ENCODE measurements around the gene TNFSF12.

The TNFSF12 gene

GRCh38 chr17:7563115-7563869 lies 14.4 kb downstream of the TNFSF12 start:
- in situ Hi-C loops (cut with HindIII; ENCODE audit: low sequenced_read_pairs), result no loop called here

DNA sequence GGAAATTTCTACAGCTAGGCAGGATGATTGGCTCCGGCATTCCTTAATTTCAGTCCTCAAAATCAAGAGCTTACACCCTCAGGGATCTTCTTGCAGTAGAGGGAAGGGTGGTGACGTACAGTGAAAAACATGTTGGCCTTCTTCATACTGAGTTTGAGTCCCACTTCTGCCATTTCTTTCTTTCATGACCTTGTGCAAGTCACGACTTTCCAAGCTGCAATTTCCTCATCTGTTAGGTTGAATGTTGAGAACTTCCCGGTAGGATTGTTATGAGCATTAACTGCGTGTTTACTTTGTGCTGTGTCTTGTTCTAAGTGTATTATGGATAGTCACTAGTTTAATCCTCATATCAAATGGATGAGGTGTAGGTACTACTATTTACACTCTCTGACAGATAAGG lies 20.7 kb downstream of the TNFSF12 start:
- in situ Hi-C loops (cut with HindIII; ENCODE audit: low sequenced_read_pairs), result no loop called here

GRCh38 chr17:7570351-7570750 lies 21.5 kb downstream of the TNFSF12 start:
- in situ Hi-C loops (cut with HindIII; ENCODE audit: low sequenced_read_pairs), result no loop called here

DNA sequence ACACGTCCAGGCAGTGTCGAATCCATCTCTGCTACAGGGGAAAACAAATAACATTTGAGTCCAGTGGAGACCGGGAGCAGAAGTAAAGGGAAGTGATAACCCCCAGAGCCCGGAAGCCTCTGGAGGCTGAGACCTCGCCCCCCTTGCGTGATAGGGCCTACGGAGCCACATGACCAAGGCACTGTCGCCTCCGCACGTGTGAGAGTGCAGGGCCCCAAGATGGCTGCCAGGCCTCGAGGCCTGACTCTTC lies 23.4 kb downstream of the TNFSF12 start:
- in situ Hi-C loops (cut with HindIII; ENCODE audit: low sequenced_read_pairs), result no loop called here

DNA sequence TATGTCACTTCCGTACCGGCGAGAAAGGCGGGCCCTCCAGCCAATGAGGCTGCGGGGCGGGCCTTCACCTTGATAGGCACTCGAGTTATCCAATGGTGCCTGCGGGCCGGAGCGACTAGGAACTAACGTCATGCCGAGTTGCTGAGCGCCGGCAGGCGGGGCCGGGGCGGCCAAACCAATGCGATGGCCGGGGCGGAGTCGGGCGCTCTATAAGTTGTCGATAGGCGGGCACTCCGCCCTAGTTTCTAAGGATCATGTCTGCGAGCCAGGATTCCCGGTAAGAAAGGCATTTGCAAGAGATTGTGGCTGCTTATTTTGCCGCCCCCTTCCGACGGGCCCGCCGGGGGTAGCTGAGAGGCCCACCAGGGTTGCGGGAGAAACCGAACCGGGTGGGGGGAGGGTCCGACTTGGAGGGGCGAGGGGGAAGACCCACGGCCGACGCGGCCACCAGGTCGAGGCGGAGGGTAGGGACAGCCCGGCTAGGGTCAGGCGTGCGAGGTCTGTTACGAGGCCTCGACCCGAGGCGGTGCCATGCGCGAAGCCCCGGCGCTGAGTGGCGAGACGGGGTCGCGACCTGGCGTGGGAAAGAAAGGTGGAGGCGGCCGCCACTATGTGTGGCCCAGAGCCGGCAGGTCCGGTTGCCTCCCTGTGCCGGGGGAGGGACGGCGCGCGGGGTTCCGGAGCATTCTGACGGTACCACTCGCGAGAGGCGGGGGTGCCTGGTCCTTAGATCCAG lies 23.9 kb downstream of the TNFSF12 start:
- in situ Hi-C loops (cut with HindIII; ENCODE audit: low sequenced_read_pairs), result no loop called here

GRCh38 chr17:7573324-7574080 lies 24.6 kb downstream of the TNFSF12 start:
- in situ Hi-C loops (cut with HindIII; ENCODE audit: low sequenced_read_pairs), result no loop called here

DNA sequence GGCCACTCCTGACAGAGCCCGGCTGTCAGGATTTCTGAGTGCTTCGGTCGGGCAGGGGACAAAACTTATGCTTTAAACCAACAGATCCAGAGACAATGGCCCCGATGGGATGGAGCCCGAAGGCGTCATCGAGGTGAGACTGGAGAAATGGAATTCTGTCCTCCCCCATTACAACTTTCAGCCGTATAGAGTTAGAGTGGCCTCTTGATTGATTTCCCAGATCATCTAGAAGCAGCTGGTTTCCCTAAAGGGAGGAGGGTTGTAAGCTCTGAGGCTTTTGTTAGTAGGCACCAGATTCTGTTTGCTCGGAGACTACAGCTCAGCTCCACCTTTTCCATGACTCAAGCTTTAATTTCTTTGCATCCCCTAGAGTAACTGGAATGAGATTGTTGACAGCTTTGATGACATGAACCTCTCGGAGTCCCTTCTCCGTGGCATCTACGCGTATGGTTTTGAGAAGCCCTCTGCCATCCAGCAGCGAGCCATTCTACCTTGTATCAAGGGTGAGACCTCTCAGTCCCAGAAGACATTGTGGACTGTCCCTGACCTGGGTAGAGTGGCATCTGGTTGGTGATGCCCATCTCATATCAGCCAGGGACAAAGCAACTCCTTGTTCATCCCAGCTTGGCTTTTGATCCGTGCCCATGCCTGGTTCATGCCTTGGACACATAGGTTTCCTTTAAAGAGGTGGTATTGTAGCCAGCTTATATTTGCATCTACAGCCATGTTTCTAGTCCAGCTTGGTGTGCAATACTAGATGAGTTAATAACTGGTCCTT lies 25.5 kb downstream of the TNFSF12 start:
- in situ Hi-C loops (cut with HindIII; ENCODE audit: low sequenced_read_pairs), result no loop called here

DNA sequence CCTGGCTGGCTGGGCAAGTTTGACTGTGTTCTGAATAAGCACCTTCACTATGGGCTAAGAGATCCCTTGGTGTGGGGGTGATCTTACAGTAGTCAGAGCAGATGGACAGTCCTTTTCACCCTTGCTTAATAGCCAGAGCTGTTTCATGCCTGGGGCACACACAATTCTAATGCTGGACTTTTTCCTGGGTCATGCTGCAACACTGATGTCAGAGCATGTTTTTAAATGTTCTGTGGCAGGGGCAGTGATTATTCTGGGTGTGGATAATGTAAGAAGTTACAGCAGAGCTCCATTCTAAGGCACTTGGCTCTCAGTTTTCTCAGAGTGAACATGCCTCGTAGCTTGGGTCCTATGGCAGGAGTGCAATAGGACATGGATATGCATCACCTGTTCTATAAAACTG lies 26.6 kb downstream of the TNFSF12 start:
- in situ Hi-C loops (cut with HindIII; ENCODE audit: low sequenced_read_pairs), result no loop called here

- in situ Hi-C loops (cut with HindIII; ENCODE audit: low sequenced_read_pairs), result no loop called here
Observed at GRCh38 chr17:7575959-7576358, 27.1 kb downstream of the TNFSF12 start.

- in situ Hi-C loops (cut with HindIII; ENCODE audit: low sequenced_read_pairs), result no loop called here
Observed at GRCh38 chr17:7576432-7576937, 27.6 kb downstream of the TNFSF12 start.

GRCh38 chr17:7577327-7578199 lies 28.7 kb downstream of the TNFSF12 start:
- in situ Hi-C loops (cut with HindIII; ENCODE audit: low sequenced_read_pairs), result no loop called here

DNA sequence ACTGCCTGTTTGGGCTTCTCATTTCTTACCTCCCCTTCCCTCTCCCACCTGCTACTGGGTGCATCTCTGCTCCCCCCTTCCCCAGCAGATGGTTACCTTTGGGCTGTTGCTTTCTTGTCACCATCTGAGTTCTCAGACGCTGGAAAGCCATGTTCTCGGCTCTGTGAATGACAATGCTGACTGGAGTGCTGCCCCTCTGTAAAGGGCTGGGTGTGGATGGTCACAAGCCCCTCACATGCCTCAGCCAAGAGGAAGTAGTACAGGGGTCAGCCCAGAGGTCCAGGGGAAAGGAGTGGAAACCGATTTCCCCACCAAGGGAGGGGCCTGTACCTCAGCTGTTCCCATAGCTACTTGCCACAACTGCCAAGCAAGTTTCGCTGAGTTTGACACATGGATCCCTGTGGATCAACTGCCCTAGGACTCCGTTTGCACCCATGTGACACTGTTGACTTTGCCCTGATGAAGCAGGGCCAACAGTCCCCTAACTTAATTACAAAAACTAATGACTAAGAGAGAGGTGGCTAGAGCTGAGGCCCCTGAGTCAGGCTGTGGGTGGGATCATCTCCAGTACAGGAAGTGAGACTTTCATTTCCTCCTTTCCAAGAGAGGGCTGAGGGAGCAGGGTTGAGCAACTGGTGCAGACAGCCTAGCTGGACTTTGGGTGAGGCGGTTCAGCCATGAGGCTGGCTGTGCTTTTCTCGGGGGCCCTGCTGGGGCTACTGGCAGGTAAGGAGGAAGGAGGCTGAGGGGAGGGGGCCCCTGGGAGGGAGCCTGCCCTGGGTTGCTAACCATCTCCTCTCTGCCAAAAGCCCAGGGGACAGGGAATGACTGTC lies 30.4 kb downstream of the TNFSF12 start, which contains the start of gene CD68:
Gene CD68 (plus strand): TSS at position 638 of the 833 bp plus-strand sequence. CDS start 40 bp downstream, at position 678.
- in situ Hi-C loops (cut with HindIII; ENCODE audit: low sequenced_read_pairs), result no loop called here

DNA sequence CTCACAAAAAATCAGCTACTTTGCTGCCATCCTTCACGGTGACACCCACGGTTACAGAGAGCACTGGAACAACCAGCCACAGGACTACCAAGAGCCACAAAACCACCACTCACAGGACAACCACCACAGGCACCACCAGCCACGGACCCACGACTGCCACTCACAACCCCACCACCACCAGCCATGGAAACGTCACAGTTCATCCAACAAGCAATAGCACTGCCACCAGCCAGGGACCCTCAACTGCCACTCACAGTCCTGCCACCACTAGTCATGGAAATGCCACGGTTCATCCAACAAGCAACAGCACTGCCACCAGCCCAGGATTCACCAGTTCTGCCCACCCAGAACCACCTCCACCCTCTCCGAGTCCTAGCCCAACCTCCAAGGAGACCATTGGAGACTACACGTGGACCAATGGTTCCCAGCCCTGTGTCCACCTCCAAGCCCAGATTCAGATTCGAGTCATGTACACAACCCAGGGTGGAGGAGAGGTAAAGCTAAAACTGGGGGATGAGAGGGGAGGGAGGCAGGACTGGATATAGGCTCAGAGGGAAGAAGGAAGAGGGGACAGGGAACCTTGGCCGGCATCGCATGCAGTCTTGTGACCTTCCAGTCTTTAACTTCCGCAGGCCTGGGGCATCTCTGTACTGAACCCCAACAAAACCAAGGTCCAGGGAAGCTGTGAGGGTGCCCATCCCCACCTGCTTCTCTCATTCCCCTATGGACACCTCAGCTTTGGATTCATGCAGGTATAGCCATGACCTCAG lies 31.2 kb downstream of the TNFSF12 start:
- in situ Hi-C loops (cut with HindIII; ENCODE audit: low sequenced_read_pairs), result no loop called here

- in situ Hi-C loops (cut with HindIII; ENCODE audit: low sequenced_read_pairs), result no loop called here
Observed at GRCh38 chr17:7580604-7581575, 32.0 kb downstream of the TNFSF12 start.

- in situ Hi-C loops (cut with HindIII; ENCODE audit: low sequenced_read_pairs), result no loop called here
Observed at GRCh38 chr17:7582396-7583252, 33.8 kb downstream of the TNFSF12 start.
